SK-N-SH treated with all-trans-retinoic acid at 6 μM for 48 hours (cell line): ENCODE data around the gene C1QTNF12.
A peak's percentile ranks its signal among the peaks of the same experiment; 100 is the strongest.

Experiments
- ATAC-seq: fragments of 200-7000 bp; cut with Tn5 transposase; 3 replicates; pipeline ENCODE4 v1.9.1; 2020; ENCODE audit warnings: mild to moderate bottlenecking, moderate library complexity
- ARNTL ChIP-seq: fragments of 450-650 bp; formaldehyde crosslinking; IDR thresholded peaks from 2 replicates; pipeline ENCODE4 v1.5.0; 2020; ENCODE audit warnings: low read depth, mild to moderate bottlenecking, moderate library complexity, borderline replicate concordance
- BACH2 ChIP-seq: fragments of 250-450 bp; sonication (Bioruptor Pico); IDR thresholded peaks from 2 replicates; pipeline ENCODE4 v1.9.0; 2021; ENCODE audit warnings: mild to moderate bottlenecking, borderline replicate concordance
- CREB5 ChIP-seq: fragments of 250-450 bp; sonication (Bioruptor Pico); IDR thresholded peaks from 2 replicates; pipeline ENCODE4 v1.5.1; 2020; ENCODE audit warnings: low read depth, mild to moderate bottlenecking, moderate library complexity
- CSDC2 ChIP-seq: fragments of 250-450 bp; sonication (Bioruptor Pico); IDR thresholded peaks from 2 replicates; pipeline ENCODE4 v1.5.0; 2020; ENCODE audit warnings: mild to moderate bottlenecking, moderate library complexity
- ESRRG ChIP-seq: fragments of 250-450 bp; sonication (Bioruptor Pico); IDR thresholded peaks from 2 replicates; pipeline ENCODE4 v1.6.1; 2021; ENCODE audit warnings: mild to moderate bottlenecking
- GLIS3 ChIP-seq: fragments of 250-450 bp; sonication (Bioruptor Pico); IDR thresholded peaks from 2 replicates; pipeline ENCODE4 v1.5.0; 2020; ENCODE audit warnings: mild to moderate bottlenecking, moderate library complexity
- ISL1 ChIP-seq: fragments of 250-450 bp; sonication (Bioruptor Pico); IDR thresholded peaks from 2 replicates; pipeline ENCODE4 v2.1.2; 2022; ENCODE audit warnings: mild to moderate bottlenecking, moderate library complexity
- OSR1 ChIP-seq: fragments of 250-450 bp; sonication (Bioruptor Pico); IDR thresholded peaks from 2 replicates; pipeline ENCODE4 v1.8.0; 2022; ENCODE audit warnings: moderate library complexity, mild to moderate bottlenecking, inconsistent platforms
- PPARA ChIP-seq: fragments of 250-450 bp; sonication (Bioruptor Pico); IDR thresholded peaks from 2 replicates; pipeline ENCODE4 v1.5.0; 2020; ENCODE audit warnings: mild to moderate bottlenecking, borderline replicate concordance
- RARB ChIP-seq: fragments of 250-450 bp; sonication (Bioruptor Pico); IDR thresholded peaks from 2 replicates; pipeline ENCODE4 v1.8.0; 2021; ENCODE audit warnings: mild to moderate bottlenecking, moderate library complexity
- SNAI2 ChIP-seq: fragments of 250-450 bp; sonication (Bioruptor Pico); IDR thresholded peaks from 2 replicates; pipeline ENCODE4 v1.5.0; 2020; ENCODE audit warnings: mild to moderate bottlenecking, moderate library complexity
- TCF4 ChIP-seq: fragments of 250-450 bp; sonication (Bioruptor Pico); IDR thresholded peaks from 2 replicates; pipeline ENCODE4 v1.8.0; 2021; ENCODE audit warnings: mild to moderate bottlenecking, moderate library complexity, borderline replicate concordance
- TOX ChIP-seq: fragments of 250-450 bp; sonication (Bioruptor Pico); IDR thresholded peaks from 2 replicates; pipeline ENCODE4 v1.8.0; 2021; ENCODE audit warnings: mild to moderate bottlenecking, moderate library complexity, borderline replicate concordance
- TSHZ2 ChIP-seq: fragments of 250-450 bp; sonication (Bioruptor Pico); IDR thresholded peaks from 2 replicates; pipeline ENCODE4 v1.5.0; 2020; ENCODE audit warnings: mild to moderate bottlenecking, moderate library complexity
- ZFP30 ChIP-seq: fragments of 450-650 bp; formaldehyde crosslinking; IDR thresholded peaks from 2 replicates; pipeline ENCODE4 v1.5.0; 2022; ENCODE audit warnings: mild to moderate bottlenecking, moderate library complexity
- ZNF565 ChIP-seq: fragments of 450-650 bp; formaldehyde crosslinking; conservative IDR thresholded peaks from 2 replicates; pipeline ENCODE4 v1.5.0; 2020; ENCODE audit warnings: low read depth, mild to moderate bottlenecking, moderate library complexity
- ZNF70 ChIP-seq: fragments of 450-650 bp; formaldehyde crosslinking; IDR thresholded peaks from 2 replicates; pipeline ENCODE4 v1.5.0; 2020; ENCODE audit warnings: mild to moderate bottlenecking, moderate library complexity
- TF ChIP-seq, protein P1 (sequence below): fragments of 250-450 bp; sonication (Bioruptor Pico); IDR thresholded peaks from 2 replicates; pipeline ENCODE4 v1.5.1; 2021; ENCODE audit warnings: mild to moderate bottlenecking, moderate library complexity
- TF ChIP-seq, protein P2 (sequence below): fragments of 250-450 bp; sonication (Bioruptor Pico); IDR thresholded peaks from 2 replicates; pipeline ENCODE4 v1.8.0; 2021; ENCODE audit warnings: low read depth, mild to moderate bottlenecking, moderate library complexity, borderline replicate concordance
- TF ChIP-seq, protein P3 (sequence below): fragments of 250-450 bp; sonication (Bioruptor Pico); IDR thresholded peaks from 2 replicates; pipeline ENCODE4 v1.8.0; 2020; ENCODE audit warnings: mild to moderate bottlenecking, moderate library complexity, borderline replicate concordance

C1QTNF12 gene

GRCh38 chr1:1198423-1199140, 47.9 kb downstream of the C1QTNF12 start:
- peak; percentile 26 for ATAC-seq
- no peak for TF ChIP-seq TOX (CRISPR knock-in tag)
- TF ChIP-seq, protein P1, sequence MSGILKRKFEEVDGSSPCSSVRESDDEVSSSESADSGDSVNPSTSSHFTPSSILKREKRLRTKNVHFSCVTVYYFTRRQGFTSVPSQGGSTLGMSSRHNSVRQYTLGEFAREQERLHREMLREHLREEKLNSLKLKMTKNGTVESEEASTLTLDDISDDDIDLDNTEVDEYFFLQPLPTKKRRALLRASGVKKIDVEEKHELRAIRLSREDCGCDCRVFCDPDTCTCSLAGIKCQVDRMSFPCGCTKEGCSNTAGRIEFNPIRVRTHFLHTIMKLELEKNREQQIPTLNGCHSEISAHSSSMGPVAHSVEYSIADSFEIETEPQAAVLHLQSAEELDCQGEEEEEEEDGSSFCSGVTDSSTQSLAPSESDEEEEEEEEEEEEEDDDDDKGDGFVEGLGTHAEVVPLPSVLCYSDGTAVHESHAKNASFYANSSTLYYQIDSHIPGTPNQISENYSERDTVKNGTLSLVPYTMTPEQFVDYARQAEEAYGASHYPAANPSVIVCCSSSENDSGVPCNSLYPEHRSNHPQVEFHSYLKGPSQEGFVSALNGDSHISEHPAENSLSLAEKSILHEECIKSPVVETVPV (CRISPR knock-in tag): no peak
- TF ChIP-seq ZFP30 (CRISPR knock-in tag): no peak
- no peak for TF ChIP-seq SNAI2
- TF ChIP-seq, protein P2, sequence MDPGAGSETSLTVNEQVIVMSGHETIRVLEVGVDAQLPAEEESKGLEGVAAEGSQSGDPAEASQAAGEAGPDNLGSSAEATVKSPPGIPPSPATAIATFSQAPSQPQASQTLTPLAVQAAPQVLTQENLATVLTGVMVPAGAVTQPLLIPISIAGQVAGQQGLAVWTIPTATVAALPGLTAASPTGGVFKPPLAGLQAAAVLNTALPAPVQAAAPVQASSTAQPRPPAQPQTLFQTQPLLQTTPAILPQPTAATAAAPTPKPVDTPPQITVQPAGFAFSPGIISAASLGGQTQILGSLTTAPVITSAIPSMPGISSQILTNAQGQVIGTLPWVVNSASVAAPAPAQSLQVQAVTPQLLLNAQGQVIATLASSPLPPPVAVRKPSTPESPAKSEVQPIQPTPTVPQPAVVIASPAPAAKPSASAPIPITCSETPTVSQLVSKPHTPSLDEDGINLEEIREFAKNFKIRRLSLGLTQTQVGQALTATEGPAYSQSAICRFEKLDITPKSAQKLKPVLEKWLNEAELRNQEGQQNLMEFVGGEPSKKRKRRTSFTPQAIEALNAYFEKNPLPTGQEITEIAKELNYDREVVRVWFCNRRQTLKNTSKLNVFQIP (CRISPR knock-in tag): no peak
- TF ChIP-seq RARB: no peak
- no peak for TF ChIP-seq OSR1 (CRISPR knock-in tag)

- no peak for ATAC-seq
- TF ChIP-seq, protein P3, sequence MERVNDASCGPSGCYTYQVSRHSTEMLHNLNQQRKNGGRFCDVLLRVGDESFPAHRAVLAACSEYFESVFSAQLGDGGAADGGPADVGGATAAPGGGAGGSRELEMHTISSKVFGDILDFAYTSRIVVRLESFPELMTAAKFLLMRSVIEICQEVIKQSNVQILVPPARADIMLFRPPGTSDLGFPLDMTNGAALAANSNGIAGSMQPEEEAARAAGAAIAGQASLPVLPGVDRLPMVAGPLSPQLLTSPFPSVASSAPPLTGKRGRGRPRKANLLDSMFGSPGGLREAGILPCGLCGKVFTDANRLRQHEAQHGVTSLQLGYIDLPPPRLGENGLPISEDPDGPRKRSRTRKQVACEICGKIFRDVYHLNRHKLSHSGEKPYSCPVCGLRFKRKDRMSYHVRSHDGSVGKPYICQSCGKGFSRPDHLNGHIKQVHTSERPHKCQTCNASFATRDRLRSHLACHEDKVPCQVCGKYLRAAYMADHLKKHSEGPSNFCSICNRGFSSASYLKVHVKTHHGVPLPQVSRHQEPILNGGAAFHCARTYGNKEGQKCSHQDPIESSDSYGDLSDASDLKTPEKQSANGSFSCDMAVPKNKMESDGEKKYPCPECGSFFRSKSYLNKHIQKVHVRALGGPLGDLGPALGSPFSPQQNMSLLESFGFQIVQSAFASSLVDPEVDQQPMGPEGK (CRISPR knock-in tag): no peak
- TF ChIP-seq ZFP30 (CRISPR knock-in tag): no peak
- TF ChIP-seq ZNF565 (CRISPR knock-in tag): no peak
- TF ChIP-seq TSHZ2: no peak
- no peak for TF ChIP-seq ARNTL (CRISPR knock-in tag)
- TF ChIP-seq, protein P1 (CRISPR knock-in tag): no peak
- TF ChIP-seq BACH2 (CRISPR knock-in tag): no peak
- TF ChIP-seq OSR1 (CRISPR knock-in tag): no peak
- TF ChIP-seq SNAI2: no peak
- no peak for TF ChIP-seq ESRRG (CRISPR knock-in tag)
- no peak for TF ChIP-seq ISL1 (CRISPR knock-in tag)
- TF ChIP-seq TCF4 (CRISPR knock-in tag): no peak
- no peak for TF ChIP-seq GLIS3 (CRISPR knock-in tag)
- no peak for TF ChIP-seq CREB5
- no peak for TF ChIP-seq TOX (CRISPR knock-in tag)
- TF ChIP-seq ZNF70 (CRISPR knock-in tag): no peak
- TF ChIP-seq CSDC2: no peak
- no peak for TF ChIP-seq RARB
- no peak for TF ChIP-seq PPARA
These were observed 48.7 kb downstream of the C1QTNF12 start for GRCh38 chr1:1197551-1198422.
